A549 (cell line): Measurements from ENCODE around the gene COA8.

ENCODE experiments used
- CTCF ChIP-seq: fragments of >200 bp; sonication (Bioruptor Twin); formaldehyde crosslinking; IDR thresholded peaks from 3 replicates; pipeline ENCODE4 v1.5.1; 2016
- ELK1 ChIP-seq: fragments of 150-350 bp; IDR thresholded peaks from 2 replicates; pipeline ENCODE4 v1.6.1; 2014; ENCODE audit warnings: low read depth, mild to moderate bottlenecking, low read length
- RCOR1 ChIP-seq: fragments of 150-350 bp; IDR thresholded peaks from 2 replicates; pipeline ENCODE4 v1.6.1; 2014; ENCODE audit warnings: antibody characterized with exemption, low read length, low read depth
- TF ChIP-seq, protein P1 (sequence below): fragments of 200-600 bp; sonication (generic); IDR thresholded peaks from 2 replicates; pipeline ENCODE4 v1.6.1; 2016; ENCODE audit warnings: antibody characterized with exemption, mild to moderate bottlenecking, moderate library complexity

GRCh38 chr14:103623308-103623707, 60.5 kb downstream of the COA8 start:
- TF ChIP-seq, protein P1, sequence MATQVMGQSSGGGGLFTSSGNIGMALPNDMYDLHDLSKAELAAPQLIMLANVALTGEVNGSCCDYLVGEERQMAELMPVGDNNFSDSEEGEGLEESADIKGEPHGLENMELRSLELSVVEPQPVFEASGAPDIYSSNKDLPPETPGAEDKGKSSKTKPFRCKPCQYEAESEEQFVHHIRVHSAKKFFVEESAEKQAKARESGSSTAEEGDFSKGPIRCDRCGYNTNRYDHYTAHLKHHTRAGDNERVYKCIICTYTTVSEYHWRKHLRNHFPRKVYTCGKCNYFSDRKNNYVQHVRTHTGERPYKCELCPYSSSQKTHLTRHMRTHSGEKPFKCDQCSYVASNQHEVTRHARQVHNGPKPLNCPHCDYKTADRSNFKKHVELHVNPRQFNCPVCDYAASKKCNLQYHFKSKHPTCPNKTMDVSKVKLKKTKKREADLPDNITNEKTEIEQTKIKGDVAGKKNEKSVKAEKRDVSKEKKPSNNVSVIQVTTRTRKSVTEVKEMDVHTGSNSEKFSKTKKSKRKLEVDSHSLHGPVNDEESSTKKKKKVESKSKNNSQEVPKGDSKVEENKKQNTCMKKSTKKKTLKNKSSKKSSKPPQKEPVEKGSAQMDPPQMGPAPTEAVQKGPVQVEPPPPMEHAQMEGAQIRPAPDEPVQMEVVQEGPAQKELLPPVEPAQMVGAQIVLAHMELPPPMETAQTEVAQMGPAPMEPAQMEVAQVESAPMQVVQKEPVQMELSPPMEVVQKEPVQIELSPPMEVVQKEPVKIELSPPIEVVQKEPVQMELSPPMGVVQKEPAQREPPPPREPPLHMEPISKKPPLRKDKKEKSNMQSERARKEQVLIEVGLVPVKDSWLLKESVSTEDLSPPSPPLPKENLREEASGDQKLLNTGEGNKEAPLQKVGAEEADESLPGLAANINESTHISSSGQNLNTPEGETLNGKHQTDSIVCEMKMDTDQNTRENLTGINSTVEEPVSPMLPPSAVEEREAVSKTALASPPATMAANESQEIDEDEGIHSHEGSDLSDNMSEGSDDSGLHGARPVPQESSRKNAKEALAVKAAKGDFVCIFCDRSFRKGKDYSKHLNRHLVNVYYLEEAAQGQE, result no peak
- TF ChIP-seq ELK1 (no peak), CTCF (no peak), RCOR1 (no peak)
